ENCODE data around the gene HS3ST5. TPM values are rescaled to one million over a fixed set of nuclear protein-coding genes. Genes with fewer than 3 reads are reported as not detected.
A peak's percentile ranks its signal among the peaks of the same experiment; 100 is the strongest.

The HS3ST5 gene
- total and polyA plus RNA-seq, 2 experiments from 2014 or later = 2.8 to 3.5 TPM

- TF ChIP-seq, protein P1, sequence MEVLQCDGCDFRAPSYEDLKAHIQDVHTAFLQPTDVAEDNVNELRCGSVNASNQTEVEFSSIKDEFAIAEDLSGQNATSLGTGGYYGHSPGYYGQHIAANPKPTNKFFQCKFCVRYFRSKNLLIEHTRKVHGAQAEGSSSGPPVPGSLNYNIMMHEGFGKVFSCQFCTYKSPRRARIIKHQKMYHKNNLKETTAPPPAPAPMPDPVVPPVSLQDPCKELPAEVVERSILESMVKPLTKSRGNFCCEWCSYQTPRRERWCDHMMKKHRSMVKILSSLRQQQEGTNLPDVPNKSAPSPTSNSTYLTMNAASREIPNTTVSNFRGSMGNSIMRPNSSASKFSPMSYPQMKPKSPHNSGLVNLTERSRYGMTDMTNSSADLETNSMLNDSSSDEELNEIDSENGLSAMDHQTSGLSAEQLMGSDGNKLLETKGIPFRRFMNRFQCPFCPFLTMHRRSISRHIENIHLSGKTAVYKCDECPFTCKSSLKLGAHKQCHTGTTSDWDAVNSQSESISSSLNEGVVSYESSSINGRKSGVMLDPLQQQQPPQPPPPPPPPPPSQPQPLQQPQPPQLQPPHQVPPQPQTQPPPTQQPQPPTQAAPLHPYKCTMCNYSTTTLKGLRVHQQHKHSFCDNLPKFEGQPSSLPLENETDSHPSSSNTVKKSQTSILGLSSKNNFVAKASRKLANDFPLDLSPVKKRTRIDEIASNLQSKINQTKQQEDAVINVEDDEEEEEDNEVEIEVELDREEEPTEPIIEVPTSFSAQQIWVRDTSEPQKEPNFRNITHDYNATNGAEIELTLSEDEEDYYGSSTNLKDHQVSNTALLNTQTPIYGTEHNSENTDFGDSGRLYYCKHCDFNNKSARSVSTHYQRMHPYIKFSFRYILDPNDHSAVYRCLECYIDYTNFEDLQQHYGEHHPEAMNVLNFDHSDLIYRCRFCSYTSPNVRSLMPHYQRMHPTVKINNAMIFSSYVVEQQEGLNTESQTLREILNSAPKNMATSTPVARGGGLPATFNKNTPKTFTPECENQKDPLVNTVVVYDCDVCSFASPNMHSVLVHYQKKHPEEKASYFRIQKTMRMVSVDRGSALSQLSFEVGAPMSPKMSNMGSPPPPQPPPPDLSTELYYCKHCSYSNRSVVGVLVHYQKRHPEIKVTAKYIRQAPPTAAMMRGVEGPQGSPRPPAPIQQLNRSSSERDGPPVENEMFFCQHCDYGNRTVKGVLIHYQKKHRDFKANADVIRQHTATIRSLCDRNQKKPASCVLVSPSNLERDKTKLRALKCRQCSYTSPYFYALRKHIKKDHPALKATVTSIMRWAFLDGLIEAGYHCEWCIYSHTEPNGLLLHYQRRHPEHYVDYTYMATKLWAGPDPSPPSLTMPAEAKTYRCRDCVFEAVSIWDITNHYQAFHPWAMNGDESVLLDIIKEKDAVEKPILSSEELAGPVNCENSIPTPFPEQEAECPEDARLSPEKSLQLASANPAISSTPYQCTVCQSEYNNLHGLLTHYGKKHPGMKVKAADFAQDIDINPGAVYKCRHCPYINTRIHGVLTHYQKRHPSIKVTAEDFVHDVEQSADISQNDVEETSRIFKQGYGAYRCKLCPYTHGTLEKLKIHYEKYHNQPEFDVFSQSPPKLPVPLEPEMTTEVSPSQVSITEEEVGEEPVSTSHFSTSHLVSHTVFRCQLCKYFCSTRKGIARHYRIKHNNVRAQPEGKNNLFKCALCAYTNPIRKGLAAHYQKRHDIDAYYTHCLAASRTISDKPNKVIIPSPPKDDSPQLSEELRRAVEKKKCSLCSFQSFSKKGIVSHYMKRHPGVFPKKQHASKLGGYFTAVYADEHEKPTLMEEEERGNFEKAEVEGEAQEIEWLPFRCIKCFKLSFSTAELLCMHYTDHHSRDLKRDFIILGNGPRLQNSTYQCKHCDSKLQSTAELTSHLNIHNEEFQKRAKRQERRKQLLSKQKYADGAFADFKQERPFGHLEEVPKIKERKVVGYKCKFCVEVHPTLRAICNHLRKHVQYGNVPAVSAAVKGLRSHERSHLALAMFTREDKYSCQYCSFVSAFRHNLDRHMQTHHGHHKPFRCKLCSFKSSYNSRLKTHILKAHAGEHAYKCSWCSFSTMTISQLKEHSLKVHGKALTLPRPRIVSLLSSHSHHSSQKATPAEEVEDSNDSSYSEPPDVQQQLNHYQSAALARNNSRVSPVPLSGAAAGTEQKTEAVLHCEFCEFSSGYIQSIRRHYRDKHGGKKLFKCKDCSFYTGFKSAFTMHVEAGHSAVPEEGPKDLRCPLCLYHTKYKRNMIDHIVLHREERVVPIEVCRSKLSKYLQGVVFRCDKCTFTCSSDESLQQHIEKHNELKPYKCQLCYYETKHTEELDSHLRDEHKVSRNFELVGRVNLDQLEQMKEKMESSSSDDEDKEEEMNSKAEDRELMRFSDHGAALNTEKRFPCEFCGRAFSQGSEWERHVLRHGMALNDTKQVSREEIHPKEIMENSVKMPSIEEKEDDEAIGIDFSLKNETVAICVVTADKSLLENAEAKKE (CRISPR knock-in tag; IDR thresholded peaks at IDR 0.05) = no peak
- no peak for TF ChIP-seq POLR2AphosphoS5 (IDR thresholded peaks at IDR 0.05; ENCODE audit: low read depth)
- TF ChIP-seq, protein P2, sequence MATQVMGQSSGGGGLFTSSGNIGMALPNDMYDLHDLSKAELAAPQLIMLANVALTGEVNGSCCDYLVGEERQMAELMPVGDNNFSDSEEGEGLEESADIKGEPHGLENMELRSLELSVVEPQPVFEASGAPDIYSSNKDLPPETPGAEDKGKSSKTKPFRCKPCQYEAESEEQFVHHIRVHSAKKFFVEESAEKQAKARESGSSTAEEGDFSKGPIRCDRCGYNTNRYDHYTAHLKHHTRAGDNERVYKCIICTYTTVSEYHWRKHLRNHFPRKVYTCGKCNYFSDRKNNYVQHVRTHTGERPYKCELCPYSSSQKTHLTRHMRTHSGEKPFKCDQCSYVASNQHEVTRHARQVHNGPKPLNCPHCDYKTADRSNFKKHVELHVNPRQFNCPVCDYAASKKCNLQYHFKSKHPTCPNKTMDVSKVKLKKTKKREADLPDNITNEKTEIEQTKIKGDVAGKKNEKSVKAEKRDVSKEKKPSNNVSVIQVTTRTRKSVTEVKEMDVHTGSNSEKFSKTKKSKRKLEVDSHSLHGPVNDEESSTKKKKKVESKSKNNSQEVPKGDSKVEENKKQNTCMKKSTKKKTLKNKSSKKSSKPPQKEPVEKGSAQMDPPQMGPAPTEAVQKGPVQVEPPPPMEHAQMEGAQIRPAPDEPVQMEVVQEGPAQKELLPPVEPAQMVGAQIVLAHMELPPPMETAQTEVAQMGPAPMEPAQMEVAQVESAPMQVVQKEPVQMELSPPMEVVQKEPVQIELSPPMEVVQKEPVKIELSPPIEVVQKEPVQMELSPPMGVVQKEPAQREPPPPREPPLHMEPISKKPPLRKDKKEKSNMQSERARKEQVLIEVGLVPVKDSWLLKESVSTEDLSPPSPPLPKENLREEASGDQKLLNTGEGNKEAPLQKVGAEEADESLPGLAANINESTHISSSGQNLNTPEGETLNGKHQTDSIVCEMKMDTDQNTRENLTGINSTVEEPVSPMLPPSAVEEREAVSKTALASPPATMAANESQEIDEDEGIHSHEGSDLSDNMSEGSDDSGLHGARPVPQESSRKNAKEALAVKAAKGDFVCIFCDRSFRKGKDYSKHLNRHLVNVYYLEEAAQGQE (IDR thresholded peaks at IDR 0.05; ENCODE audit: unreplicated experiment) = no peak
Measured at GRCh38 chr6:114253431-114253830, 89.4 kb downstream of the HS3ST5 start (continued).

- H3K4me3 Mint-ChIP-seq = no peak overlapping the region
- Histone ChIP-seq H3F3A (replicated peaks; ENCODE audit: low read depth) (no peaks in the 10 kb centered on the region), H3K4me2 (no peak overlapping the region), H3K27me3 (ENCODE audit: insufficient read depth) (no peaks in the 10 kb centered on the region), H3K4me3 (no peak overlapping the region), H3K4me1 (ENCODE audit: insufficient read depth) (peaks cover 14% of the 10 kb centered on the region; the same call in 1 of the 2 replicates), H3K36me3 (ENCODE audit: insufficient read depth) (no peaks in the 10 kb centered on the region), H3K27ac (ENCODE audit: low read depth) (no peak overlapping the region), H4K20me1 (replicated peaks; ENCODE audit: insufficient read depth) (no peaks in the 10 kb centered on the region), H3K9me2 (ENCODE audit: insufficient read depth) (peaks cover 18% of the 10 kb centered on the region; the same call in 1 of the 2 replicates), H3K79me2 (replicated peaks; ENCODE audit: insufficient read depth) (no peaks in the 10 kb centered on the region), H2AFZ (no peak overlapping the region)
- DNase-seq (ENCODE audit: low spot score) = no peak
- no peak overlapping the region for H3K27ac Mint-ChIP-seq
- peaks cover 2% of the 10 kb centered on the region for H3K27me3 Mint-ChIP-seq (ENCODE audit: insufficient read depth, low read depth, poor library complexity)
- ATAC-seq = peak; percentile 69
- peaks cover 28% of the 10 kb centered on the region for H3K4me1 Mint-ChIP-seq
- H3K36me3 Mint-ChIP-seq (ENCODE audit: low read depth) = peaks cover 16% of the 10 kb centered on the region
- peaks cover 10% of the 10 kb centered on the region for H3K9me3 Mint-ChIP-seq
- no peak for TF ChIP-seq POLR2AphosphoS5 (IDR thresholded peaks at IDR 0.05; ENCODE audit: low read depth)
- TF ChIP-seq STAT1 (IDR thresholded peaks at IDR 0.05; ENCODE audit: unreplicated experiment) = no peak
- no peak for TF ChIP-seq EZH2phosphoT487 (IDR thresholded peaks at IDR 0.05; ENCODE audit: unreplicated experiment)
- TF ChIP-seq ZNF331 (CRISPR knock-in tag; IDR thresholded peaks at IDR 0.05; ENCODE audit: low read depth) = no peak
- TF ChIP-seq, protein P1 (CRISPR knock-in tag; IDR thresholded peaks at IDR 0.05) = no peak
Measured at GRCh38 chr6:114249522-114249921, 93.3 kb downstream of the HS3ST5 start.

All from GM23338 (cell line).